ENCODE results near the gene ZFP57. TPM values are rescaled to one million over a fixed set of nuclear protein-coding genes. Genes with fewer than 3 reads are reported as not detected.
"Not testable (repeated sequence)": the region's sequence is repeated elsewhere in the genome, so short reads cannot be mapped to it uniquely, and the experiment has no call there.

Gene ZFP57
- total RNA-seq, 4 donors from 2014 or later = 0.16 TPM; not detected in 3

- intact Hi-C loops (cut with DNase I; ENCODE audit: low total_unique reads) = no loop called here
- Histone ChIP-seq H3K9me3 (no peaks in the 10 kb centered on the region), H3K4me1 (no peaks in the 10 kb centered on the region), H3K27ac (no peak overlapping the region), H3K27me3 (peaks cover 0 to 5% (median 0%) of the 10 kb centered on the region in 3 donors), H3K4me3 (no peak overlapping the region), H3K36me3 (no peaks in the 10 kb centered on the region)
- TF ChIP-seq CTCF (IDR thresholded peaks at IDR 0.05 in 4 of 5, conservative IDR thresholded peaks at IDR 0.05 in 1 of 5) (no peak), POLR2A (IDR thresholded peaks at IDR 0.05) (no peak)
- in situ Hi-C loops (cut with MboI; ENCODE audit: low sequenced_read_pairs in 4 of 4) = no loop called here
- ATAC-seq (no peak), DNase-seq (no peak)
Measured at GRCh38 chr6:29676981-29677601, 3.9 kb downstream of the ZFP57 start.

- H3K36me3 ChIP-seq = no peaks in the 10 kb centered on the region
- H3K27me3 ChIP-seq = peaks cover 0 to 7% (median 0%) of the 10 kb centered on the region in 3 donors
- no peak overlapping the region for H3K27ac ChIP-seq
- H3K9me3 ChIP-seq = no peaks in the 10 kb centered on the region
- no peak overlapping the region for H3K4me3 ChIP-seq
- ATAC-seq = no peak
- TF ChIP-seq CTCF (IDR thresholded peaks at IDR 0.05 in 4 of 5, conservative IDR thresholded peaks at IDR 0.05 in 1 of 5) = no peak
- no peak for TF ChIP-seq POLR2A (IDR thresholded peaks at IDR 0.05)
- DNase-seq = no peak
- no peaks in the 10 kb centered on the region for H3K4me1 ChIP-seq
- in situ Hi-C loops (cut with MboI; ENCODE audit: low sequenced_read_pairs in 4 of 4) (no loop called here), intact Hi-C loops (cut with DNase I; ENCODE audit: low total_unique reads) (no loop called here)
Measured at GRCh38 chr6:29675561-29675960, 5.4 kb downstream of the ZFP57 start.

GRCh38 chr6:29674008-29674407 lies 6.9 kb downstream of the ZFP57 start:
- Histone ChIP-seq H3K4me3 (no peak overlapping the region), H3K4me1 (no peaks in the 10 kb centered on the region), H3K36me3 (no peaks in the 10 kb centered on the region), H3K9me3 (no peaks in the 10 kb centered on the region), H3K27ac (no peak overlapping the region), H3K27me3 (peaks cover 0 to 11% (median 0%) of the 10 kb centered on the region in 3 donors)
- in situ Hi-C loops (cut with MboI; ENCODE audit: low sequenced_read_pairs in 4 of 4) = no loop called here
- intact Hi-C loops (cut with DNase I; ENCODE audit: low total_unique reads) = no loop called here
- ATAC-seq = no peak
- TF ChIP-seq CTCF (IDR thresholded peaks at IDR 0.05 in 4 of 5, conservative IDR thresholded peaks at IDR 0.05 in 1 of 5) = no peak
- TF ChIP-seq POLR2A (IDR thresholded peaks at IDR 0.05) = no peak
- DNase-seq = no peak

- Histone ChIP-seq H3K4me3 (no peak overlapping the region), H3K9me3 (no peaks in the 10 kb centered on the region), H3K4me1 (no peaks in the 10 kb centered on the region), H3K27me3 (peaks cover 0 to 11% (median 0%) of the 10 kb centered on the region in 3 donors), H3K36me3 (no peaks in the 10 kb centered on the region), H3K27ac (no peak overlapping the region)
- no peak for ATAC-seq
- no peak for DNase-seq
- in situ Hi-C loops (cut with MboI; ENCODE audit: low sequenced_read_pairs in 4 of 4) = no loop called here
- TF ChIP-seq CTCF (IDR thresholded peaks at IDR 0.05 in 4 of 5, conservative IDR thresholded peaks at IDR 0.05 in 1 of 5) (no peak), POLR2A (IDR thresholded peaks at IDR 0.05) (no peak)
- intact Hi-C loops (cut with DNase I; ENCODE audit: low total_unique reads) = no loop called here
Measured at GRCh38 chr6:29673161-29673560, 7.8 kb downstream of the ZFP57 start.

- H3K4me1 ChIP-seq; H3K36me3 ChIP-seq; DNase-seq; H3K4me3 ChIP-seq; in situ Hi-C loops (cut with MboI; ENCODE audit: low sequenced_read_pairs in 4 of 4); H3K9me3 ChIP-seq; intact Hi-C loops (cut with DNase I; ENCODE audit: low total_unique reads); ATAC-seq; H3K27ac ChIP-seq: not testable (repeated sequence)
- peaks cover 0 to 14% (median 7%) of the 10 kb centered on the region in 3 donors for H3K27me3 ChIP-seq
Measured at GRCh38 chr6:29672116-29672515, 8.8 kb downstream of the ZFP57 start.
